ENCODE results near the gene YIPF2.

DNA sequence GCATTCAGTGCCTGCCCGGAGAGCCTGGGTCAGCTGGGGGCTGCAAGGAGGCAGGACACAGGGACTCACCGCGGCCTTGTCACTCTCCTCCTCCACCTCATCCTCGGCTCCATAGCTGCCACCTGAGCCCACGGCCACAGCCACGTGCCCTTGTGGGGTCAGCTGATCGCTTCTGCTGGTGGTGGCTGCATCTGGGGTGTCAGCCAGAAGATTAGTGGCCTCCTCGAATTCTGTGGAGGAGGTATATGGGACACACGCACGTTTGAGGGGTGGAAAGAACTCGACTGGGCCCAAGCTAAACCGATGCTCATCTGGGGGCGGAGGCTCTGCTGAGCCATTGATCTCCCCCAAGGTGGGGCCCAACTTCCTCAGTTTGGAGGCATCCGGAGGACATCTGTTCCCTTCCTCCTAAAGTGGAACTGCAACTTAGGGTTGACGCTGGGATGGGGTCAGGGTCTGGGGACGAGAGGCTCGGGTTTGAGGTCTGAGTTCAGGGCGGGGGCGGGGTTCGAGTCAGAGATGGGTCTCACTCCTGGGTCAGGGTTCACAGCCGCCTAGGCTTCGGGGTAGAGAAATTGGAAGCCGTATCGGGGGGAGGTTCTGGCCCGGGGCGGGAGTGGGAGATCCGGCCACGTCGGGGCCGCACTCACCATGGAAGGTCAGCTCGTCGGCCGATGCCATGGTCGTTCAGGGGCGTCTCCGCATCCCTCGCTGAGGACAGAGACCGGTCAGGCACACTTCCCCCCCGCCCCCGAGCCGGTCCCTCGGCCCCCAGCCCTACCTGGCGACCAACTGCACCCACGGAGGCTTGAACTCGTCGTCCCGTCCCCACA lies 493 bp downstream of the YIPF2 start:
- TF ChIP-seq, protein P1, sequence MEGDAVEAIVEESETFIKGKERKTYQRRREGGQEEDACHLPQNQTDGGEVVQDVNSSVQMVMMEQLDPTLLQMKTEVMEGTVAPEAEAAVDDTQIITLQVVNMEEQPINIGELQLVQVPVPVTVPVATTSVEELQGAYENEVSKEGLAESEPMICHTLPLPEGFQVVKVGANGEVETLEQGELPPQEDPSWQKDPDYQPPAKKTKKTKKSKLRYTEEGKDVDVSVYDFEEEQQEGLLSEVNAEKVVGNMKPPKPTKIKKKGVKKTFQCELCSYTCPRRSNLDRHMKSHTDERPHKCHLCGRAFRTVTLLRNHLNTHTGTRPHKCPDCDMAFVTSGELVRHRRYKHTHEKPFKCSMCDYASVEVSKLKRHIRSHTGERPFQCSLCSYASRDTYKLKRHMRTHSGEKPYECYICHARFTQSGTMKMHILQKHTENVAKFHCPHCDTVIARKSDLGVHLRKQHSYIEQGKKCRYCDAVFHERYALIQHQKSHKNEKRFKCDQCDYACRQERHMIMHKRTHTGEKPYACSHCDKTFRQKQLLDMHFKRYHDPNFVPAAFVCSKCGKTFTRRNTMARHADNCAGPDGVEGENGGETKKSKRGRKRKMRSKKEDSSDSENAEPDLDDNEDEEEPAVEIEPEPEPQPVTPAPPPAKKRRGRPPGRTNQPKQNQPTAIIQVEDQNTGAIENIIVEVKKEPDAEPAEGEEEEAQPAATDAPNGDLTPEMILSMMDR (IDR thresholded peaks at IDR 0.05) = no peak
- no peak for TF ChIP-seq POLR2A (IDR thresholded peaks at IDR 0.05)
